GM12864 (cell line): Measurements from ENCODE around the gene TMCO5A.

ENCODE experiments used
- DNase-seq: peaks from one replicate; pipeline ENCODE4 v3.0.0-alpha.2; 2011; ENCODE audit warnings: low read depth
- H3K4me3 ChIP-seq: 2 replicates; pipeline ENCODE4 v1.5.1; 2011; ENCODE audit warnings: mild to moderate bottlenecking, low read depth, low read length, control low read depth
- CTCF ChIP-seq: IDR thresholded peaks from 2 replicates; pipeline ENCODE4 v1.5.1; 2011; ENCODE audit warnings: low read depth, mild to moderate bottlenecking, moderate library complexity, low read length, control low read depth, inconsistent platforms; ENCODE audit errors: missing control alignments

The TMCO5A gene

GRCh38 chr15:37934340-37934739, at the start of gene TMCO5A:
TMCO5A (plus strand) TSS chr15:37934640; CDS start chr15:37936324, 1,684 bp downstream.
- no peak for DNase-seq
- no peak within 1 kb of the TSS for H3K4me3 ChIP-seq
- no peak for TF ChIP-seq CTCF

GRCh38 chr15:37885651-37886050, 48.8 kb upstream of the TMCO5A start:
- no peak overlapping the region for H3K4me3 ChIP-seq
- no peak for TF ChIP-seq CTCF
- DNase-seq: no peak

GRCh38 chr15:37888356-37888755, 46.1 kb upstream of the TMCO5A start:
- no peak for DNase-seq
- H3K4me3 ChIP-seq: no peak overlapping the region
- no peak for TF ChIP-seq CTCF

- no peak overlapping the region for H3K4me3 ChIP-seq
- TF ChIP-seq CTCF: peak; percentile 82
- DNase-seq: no peak
Measured at GRCh38 chr15:37891766-37892368, 42.6 kb upstream of the TMCO5A start.

GRCh38 chr15:37893309-37893708, 41.1 kb upstream of the TMCO5A start:
- H3K4me3 ChIP-seq: no peak overlapping the region
- DNase-seq: no peak
- no peak for TF ChIP-seq CTCF

GRCh38 chr15:37898362-37898761, 36.1 kb upstream of the TMCO5A start:
- TF ChIP-seq CTCF: no peak
- DNase-seq: no peak
- no peak overlapping the region for H3K4me3 ChIP-seq
